Liver (tissue), 9 donors: ENCODE results near the gene LHFPL2. TPM values are rescaled to one million over a fixed set of nuclear protein-coding genes. Genes with fewer than 3 reads are reported as not detected.

Source experiments
- DNase-seq: peaks from one replicate; pipeline ENCODE4 v3.0.0-alpha.2; 2017; ENCODE audit warnings: low spot score
- H3K27ac ChIP-seq, 2 donors: one replicate each; pipeline ENCODE4 v1.7.0; 2013; ENCODE audit warnings: inconsistent platforms in 2 of 2, low read length in 2 of 2, control low read depth in 1 of 2, low read depth in 1 of 2, mild to moderate bottlenecking in 1 of 2
- H3K27me3 ChIP-seq, 4 donors: one replicate each; pipeline versions ENCODE4 v1.6.1 to v1.7.0; 2013; ENCODE audit warnings: low read length in 3 of 4, inconsistent platforms in 1 of 4, mild to moderate bottlenecking in 1 of 4, moderate library complexity in 1 of 4; ENCODE audit not compliant: control insufficient read depth in 4 of 4, insufficient read depth in 4 of 4
- H3K36me3 ChIP-seq, 4 donors: one replicate each; pipeline versions ENCODE4 v1.6.1 to v1.7.0; 2013; ENCODE audit warnings: low read length in 3 of 4, mild to moderate bottlenecking in 3 of 4, low read depth in 1 of 4, moderate library complexity in 1 of 4; ENCODE audit not compliant: control insufficient read depth in 4 of 4, insufficient read depth in 3 of 4
- H3K4me1 ChIP-seq, 4 donors: one replicate each; pipeline versions ENCODE4 v1.6.1 to v1.7.0; 2013; ENCODE audit warnings: low read length in 3 of 4, mild to moderate bottlenecking in 3 of 4, moderate library complexity in 1 of 4; ENCODE audit not compliant: control insufficient read depth in 4 of 4, insufficient read depth in 4 of 4
- H3K4me3 ChIP-seq, 3 donors: one replicate each; pipeline versions ENCODE4 v1.6.1 to v1.7.0; 2013; ENCODE audit warnings: low read length in 3 of 3, control low read depth in 1 of 3, low read depth in 1 of 3, mild to moderate bottlenecking in 1 of 3
- H3K9ac ChIP-seq, 2 donors: one replicate each; pipeline ENCODE4 v1.7.0; 2013; ENCODE audit warnings: low read length in 2 of 2, mild to moderate bottlenecking in 2 of 2, moderate library complexity in 2 of 2, control low read depth in 1 of 2, low read depth in 1 of 2
- H3K9me3 ChIP-seq, 4 donors: one replicate each; pipeline versions ENCODE4 v1.6.1 to v1.7.0; 2013; ENCODE audit warnings: low read length in 3 of 4; ENCODE audit not compliant: control insufficient read depth in 4 of 4
- ATF3 ChIP-seq: IDR thresholded peaks from 2 replicates; pipeline ENCODE4 v1.6.1; 2016; ENCODE audit warnings: antibody characterized with exemption
- EGR1 ChIP-seq, 2 donors: IDR thresholded peaks; 2 replicates each; pipeline ENCODE4 v1.6.1; 2016 to 2018; ENCODE audit warnings: antibody characterized with exemption in 2 of 2, low read depth in 2 of 2
- FOXA1 ChIP-seq: IDR thresholded peaks from 2 replicates; pipeline ENCODE4 v1.6.1; 2016; ENCODE audit warnings: antibody characterized with exemption
- FOXA2 ChIP-seq: IDR thresholded peaks from 2 replicates; pipeline ENCODE4 v1.6.1; 2016; ENCODE audit warnings: antibody characterized with exemption
- GABPA ChIP-seq, 2 donors: IDR thresholded peaks in 1 of 2; conservative IDR thresholded peaks in 1 of 2; 2 replicates each; pipeline ENCODE4 v1.6.1; 2016; ENCODE audit warnings: antibody characterized with exemption in 2 of 2, mild to moderate bottlenecking in 1 of 2, moderate library complexity in 1 of 2
- HNF4A ChIP-seq, 2 donors: conservative IDR thresholded peaks; 2 replicates each; pipeline ENCODE4 v1.6.1; 2016; ENCODE audit warnings: antibody characterized with exemption in 2 of 2, mild to moderate bottlenecking in 2 of 2
- HNF4G ChIP-seq: IDR thresholded peaks from 2 replicates; pipeline ENCODE4 v1.6.1; 2016; ENCODE audit warnings: antibody characterized with exemption
- JUND ChIP-seq, 2 donors: IDR thresholded peaks; 2 replicates each; pipeline ENCODE4 v1.6.1; 2016; ENCODE audit warnings: antibody characterized with exemption in 2 of 2
- NR2F2 ChIP-seq: IDR thresholded peaks from 2 replicates; pipeline ENCODE4 v1.6.1; 2016; ENCODE audit warnings: antibody characterized with exemption
- RAD21 ChIP-seq, 2 donors: IDR thresholded peaks; 2 replicates each; pipeline ENCODE4 v1.6.1; 2016; ENCODE audit warnings: antibody characterized with exemption in 2 of 2, mild to moderate bottlenecking in 2 of 2
- REST ChIP-seq: IDR thresholded peaks from 2 replicates; pipeline ENCODE4 v1.6.1; 2016; ENCODE audit warnings: antibody characterized with exemption, mild to moderate bottlenecking
- RXRA ChIP-seq, 2 donors: IDR thresholded peaks; 2 replicates each; pipeline ENCODE4 v1.6.1; 2017 to 2018; ENCODE audit warnings: antibody characterized with exemption in 2 of 2, mild to moderate bottlenecking in 1 of 2
- SP1 ChIP-seq: IDR thresholded peaks from 2 replicates; pipeline ENCODE4 v1.6.1; 2018; ENCODE audit warnings: antibody characterized with exemption, mild to moderate bottlenecking
- TAF1 ChIP-seq: conservative IDR thresholded peaks from 2 replicates; pipeline ENCODE4 v1.6.1; 2016; ENCODE audit warnings: antibody characterized with exemption, mild to moderate bottlenecking
- YY1 ChIP-seq: IDR thresholded peaks from 2 replicates; pipeline ENCODE4 v1.6.1; 2016; ENCODE audit warnings: antibody characterized with exemption, mild to moderate bottlenecking
- ZBTB33 ChIP-seq: IDR thresholded peaks from 2 replicates; pipeline ENCODE4 v1.6.1; 2016; ENCODE audit warnings: antibody characterized with exemption
- WGBS: extraction: QIAGEN DNeasy Blood & Tissue Kit; methylation state at CpG from one replicate; pipeline ENCODE4 v1.1.7; 2013; 5-methylcytosine and 5-hydroxymethylcytosine counted together
- polyA plus RNA-seq, 2 donors: library from polyadenylated mRNA; stranded (reverse) in 1 of 2; unstranded in 1 of 2; fragments of 200-250 nt in 1 of 2; fragments of >200 nt in 1 of 2; fragmentation: Nextera tagmentation in 1 of 2; extraction: Ambion mirVana in 1 of 2; gene quantifications; one replicate each; pipeline versions ENCODE4 v1.2.1 to v1.2.3, GENCODE V29; 2013 to 2015
- total RNA-seq, 2 donors: library from RNA; depleted of rRNA; stranded (reverse); fragments of >200 nt; gene quantifications; one replicate each; pipeline ENCODE4 v1.2.3, GENCODE V29; 2014
- TF ChIP-seq, protein P1 (sequence below): IDR thresholded peaks from 2 replicates; pipeline ENCODE4 v1.6.1; 2016; ENCODE audit warnings: antibody characterized with exemption
- TF ChIP-seq, protein P2 (sequence below): fragments of 150-350 bp; IDR thresholded peaks from 2 replicates; pipeline ENCODE4 v1.5.1; 2017; ENCODE audit warnings: improper control_type of control experiment, low read depth, low read length; ENCODE audit not compliant: missing input control
- donor health status: healthy.
- donor health status: healthy.
- donor health status: healthy.
- donor health status: healthy.
- donor health status: healthy.

Gene LHFPL2
- total and polyA plus RNA-seq, 4 donors: 1.6 to 9.4 (median 5.6) TPM

GRCh38 chr5:78492650-78493049 is 155.9 kb downstream of the LHFPL2 start:
- Histone ChIP-seq H3K27me3 (no peaks in the 10 kb centered on the region), H3K4me1 (no peaks in the 10 kb centered on the region), H3K36me3 (no peaks in the 10 kb centered on the region), H3K27ac (no peak overlapping the region), H3K9me3 (no peaks in the 10 kb centered on the region), H3K4me3 (no peak overlapping the region), H3K9ac (no peak overlapping the region)
- no peak for DNase-seq
- TF ChIP-seq YY1 (no peak), SP1 (no peak), FOXA2 (no peak), RAD21 (IDR thresholded peaks at IDR 0.05) (no peak), NR2F2 (no peak), FOXA1 (no peak), ATF3 (no peak), JUND (IDR thresholded peaks at IDR 0.05) (no peak), RXRA (IDR thresholded peaks at IDR 0.05) (no peak), GABPA (IDR thresholded peaks at IDR 0.05 in 1 of 2, conservative IDR thresholded peaks at IDR 0.05 in 1 of 2) (no peak), HNF4G (no peak), HNF4A (conservative IDR thresholded peaks at IDR 0.05) (no peak), EGR1 (IDR thresholded peaks at IDR 0.05; ENCODE audit: low read depth in 2 of 2) (no peak), REST (no peak), TAF1 (no peak)
- TF ChIP-seq, protein P1, sequence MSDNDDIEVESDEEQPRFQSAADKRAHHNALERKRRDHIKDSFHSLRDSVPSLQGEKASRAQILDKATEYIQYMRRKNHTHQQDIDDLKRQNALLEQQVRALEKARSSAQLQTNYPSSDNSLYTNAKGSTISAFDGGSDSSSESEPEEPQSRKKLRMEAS: no peak
- 91% methylated on average over 7 of the region's 7 CpGs for WGBS

DNA sequence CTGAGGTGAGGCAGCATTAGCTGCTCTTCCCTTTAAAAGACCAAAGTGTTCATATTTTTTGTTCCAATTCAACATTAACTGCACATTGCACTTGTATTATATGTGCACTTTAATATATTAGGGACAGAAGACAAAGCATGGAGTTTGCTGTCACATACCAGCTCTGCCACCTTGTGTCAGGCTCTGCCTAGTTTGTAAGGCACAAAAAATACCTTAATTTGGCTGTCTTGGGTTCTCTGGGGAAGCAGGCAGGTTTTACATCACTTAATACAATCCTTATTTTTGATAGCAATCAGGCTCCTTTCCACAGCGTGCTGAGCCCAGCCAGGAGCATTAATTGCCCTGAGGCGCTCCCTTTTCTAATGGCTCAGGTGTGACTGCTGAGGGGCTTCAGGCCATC is 156.3 kb downstream of the LHFPL2 start:
- no peaks in the 10 kb centered on the region for H3K4me1 ChIP-seq
- WGBS: 98% methylated on average over 2 of the region's 2 CpGs
- no peaks in the 10 kb centered on the region for H3K9me3 ChIP-seq
- H3K27ac ChIP-seq: no peak overlapping the region
- no peaks in the 10 kb centered on the region for H3K36me3 ChIP-seq
- H3K4me3 ChIP-seq: no peak overlapping the region
- H3K9ac ChIP-seq: no peak overlapping the region
- no peak for DNase-seq
- no peaks in the 10 kb centered on the region for H3K27me3 ChIP-seq
- TF ChIP-seq FOXA2 (no peak), ATF3 (no peak), ZBTB33 (no peak), RXRA (IDR thresholded peaks at IDR 0.05) (no peak), EGR1 (IDR thresholded peaks at IDR 0.05; ENCODE audit: low read depth in 2 of 2) (no peak), YY1 (no peak), REST (no peak), SP1 (no peak), GABPA (IDR thresholded peaks at IDR 0.05 in 1 of 2, conservative IDR thresholded peaks at IDR 0.05 in 1 of 2) (no peak), HNF4G (no peak), RAD21 (IDR thresholded peaks at IDR 0.05) (no peak), JUND (IDR thresholded peaks at IDR 0.05) (no peak), HNF4A (conservative IDR thresholded peaks at IDR 0.05) (no peak), FOXA1 (no peak), TAF1 (no peak), NR2F2 (no peak)
- TF ChIP-seq, protein P1: no peak
- TF ChIP-seq, protein P2, sequence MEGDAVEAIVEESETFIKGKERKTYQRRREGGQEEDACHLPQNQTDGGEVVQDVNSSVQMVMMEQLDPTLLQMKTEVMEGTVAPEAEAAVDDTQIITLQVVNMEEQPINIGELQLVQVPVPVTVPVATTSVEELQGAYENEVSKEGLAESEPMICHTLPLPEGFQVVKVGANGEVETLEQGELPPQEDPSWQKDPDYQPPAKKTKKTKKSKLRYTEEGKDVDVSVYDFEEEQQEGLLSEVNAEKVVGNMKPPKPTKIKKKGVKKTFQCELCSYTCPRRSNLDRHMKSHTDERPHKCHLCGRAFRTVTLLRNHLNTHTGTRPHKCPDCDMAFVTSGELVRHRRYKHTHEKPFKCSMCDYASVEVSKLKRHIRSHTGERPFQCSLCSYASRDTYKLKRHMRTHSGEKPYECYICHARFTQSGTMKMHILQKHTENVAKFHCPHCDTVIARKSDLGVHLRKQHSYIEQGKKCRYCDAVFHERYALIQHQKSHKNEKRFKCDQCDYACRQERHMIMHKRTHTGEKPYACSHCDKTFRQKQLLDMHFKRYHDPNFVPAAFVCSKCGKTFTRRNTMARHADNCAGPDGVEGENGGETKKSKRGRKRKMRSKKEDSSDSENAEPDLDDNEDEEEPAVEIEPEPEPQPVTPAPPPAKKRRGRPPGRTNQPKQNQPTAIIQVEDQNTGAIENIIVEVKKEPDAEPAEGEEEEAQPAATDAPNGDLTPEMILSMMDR: no peak
